GM19043 (cell line): ENCODE results near the gene ARHGAP30.
"Not testable (repeated sequence)": the region's sequence is repeated elsewhere in the genome, so short reads cannot be mapped to it uniquely, and the experiment has no call there.

Experiments used
- ATAC-seq: cut with Tn5 transposase; IDR thresholded peaks from one replicate; pipeline ENCODE4 v1.9.1; 2021; ENCODE audit warnings: low read depth; ENCODE audit not compliant: unreplicated experiment

ARHGAP30 gene, protein sequence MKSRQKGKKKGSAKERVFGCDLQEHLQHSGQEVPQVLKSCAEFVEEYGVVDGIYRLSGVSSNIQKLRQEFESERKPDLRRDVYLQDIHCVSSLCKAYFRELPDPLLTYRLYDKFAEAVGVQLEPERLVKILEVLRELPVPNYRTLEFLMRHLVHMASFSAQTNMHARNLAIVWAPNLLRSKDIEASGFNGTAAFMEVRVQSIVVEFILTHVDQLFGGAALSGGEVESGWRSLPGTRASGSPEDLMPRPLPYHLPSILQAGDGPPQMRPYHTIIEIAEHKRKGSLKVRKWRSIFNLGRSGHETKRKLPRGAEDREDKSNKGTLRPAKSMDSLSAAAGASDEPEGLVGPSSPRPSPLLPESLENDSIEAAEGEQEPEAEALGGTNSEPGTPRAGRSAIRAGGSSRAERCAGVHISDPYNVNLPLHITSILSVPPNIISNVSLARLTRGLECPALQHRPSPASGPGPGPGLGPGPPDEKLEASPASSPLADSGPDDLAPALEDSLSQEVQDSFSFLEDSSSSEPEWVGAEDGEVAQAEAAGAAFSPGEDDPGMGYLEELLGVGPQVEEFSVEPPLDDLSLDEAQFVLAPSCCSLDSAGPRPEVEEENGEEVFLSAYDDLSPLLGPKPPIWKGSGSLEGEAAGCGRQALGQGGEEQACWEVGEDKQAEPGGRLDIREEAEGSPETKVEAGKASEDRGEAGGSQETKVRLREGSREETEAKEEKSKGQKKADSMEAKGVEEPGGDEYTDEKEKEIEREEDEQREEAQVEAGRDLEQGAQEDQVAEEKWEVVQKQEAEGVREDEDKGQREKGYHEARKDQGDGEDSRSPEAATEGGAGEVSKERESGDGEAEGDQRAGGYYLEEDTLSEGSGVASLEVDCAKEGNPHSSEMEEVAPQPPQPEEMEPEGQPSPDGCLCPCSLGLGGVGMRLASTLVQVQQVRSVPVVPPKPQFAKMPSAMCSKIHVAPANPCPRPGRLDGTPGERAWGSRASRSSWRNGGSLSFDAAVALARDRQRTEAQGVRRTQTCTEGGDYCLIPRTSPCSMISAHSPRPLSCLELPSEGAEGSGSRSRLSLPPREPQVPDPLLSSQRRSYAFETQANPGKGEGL

DNA sequence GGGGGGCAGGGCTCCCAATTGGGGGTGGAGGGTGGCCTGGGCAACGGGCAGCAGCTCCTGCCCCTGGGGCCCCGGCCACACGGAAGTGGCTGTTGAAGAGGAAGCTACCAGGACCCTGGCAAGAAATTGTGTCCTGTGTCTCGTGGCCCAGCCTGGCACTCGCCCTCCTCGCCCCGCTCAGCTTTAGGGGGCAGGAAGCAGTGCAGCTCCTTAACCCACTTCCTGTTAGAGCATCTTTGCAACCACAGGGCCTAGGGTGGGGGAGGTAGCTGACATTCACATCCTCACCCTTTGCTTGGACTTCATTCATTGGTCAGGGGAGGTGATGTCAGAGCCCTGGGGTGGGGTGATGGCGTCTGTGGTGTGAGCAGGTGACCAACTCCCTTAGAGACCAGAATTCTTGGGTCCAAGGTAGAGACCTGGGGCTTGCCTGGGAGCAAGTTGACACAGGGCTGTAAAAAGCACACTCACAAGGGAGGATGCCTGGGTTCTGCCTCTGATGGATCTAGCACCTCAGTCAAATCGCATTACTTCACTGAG is at the start of gene ARHGAP30:
Gene ARHGAP30, minus strand, starts transcription at position 161 of the 540 bp plus-strand sequence. CDS start 267 bp downstream, outside the sequence.
- peak; percentile 81 for ATAC-seq

- ATAC-seq: peak; percentile 84
These were observed 48.3 kb upstream of the ARHGAP30 start, which contains the start of the genes NIT1 and PFDN2 for GRCh38 chr1:161117759-161118581. Gene NIT1, plus strand, starts transcription at chr1:161118105. Its CDS starts 72 bp downstream, at chr1:161118177. Gene PFDN2, minus strand, starts transcription at chr1:161118037. Its CDS starts 11 bp downstream, at chr1:161118026.

DNA sequence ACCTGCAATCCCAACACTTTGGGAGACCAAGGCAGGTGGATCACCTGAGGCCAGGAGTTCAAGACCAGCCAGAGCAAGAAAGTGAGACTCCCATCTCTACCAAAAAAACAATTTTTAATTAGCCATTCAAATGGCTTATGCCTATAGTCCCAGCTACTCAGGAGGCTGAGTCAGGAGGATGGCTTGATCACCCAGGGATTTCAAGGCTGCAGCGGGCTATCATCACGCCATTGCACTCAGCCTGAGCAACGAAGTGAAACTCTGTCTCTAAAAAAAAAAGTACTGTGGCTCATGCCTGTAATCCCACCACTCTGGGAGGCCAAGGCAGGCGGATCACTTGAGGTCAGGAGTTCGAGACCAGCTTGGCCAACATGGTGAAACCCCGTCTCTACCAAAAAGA is 46.3 kb upstream of the ARHGAP30 start:
- not testable (repeated sequence) for ATAC-seq

DNA sequence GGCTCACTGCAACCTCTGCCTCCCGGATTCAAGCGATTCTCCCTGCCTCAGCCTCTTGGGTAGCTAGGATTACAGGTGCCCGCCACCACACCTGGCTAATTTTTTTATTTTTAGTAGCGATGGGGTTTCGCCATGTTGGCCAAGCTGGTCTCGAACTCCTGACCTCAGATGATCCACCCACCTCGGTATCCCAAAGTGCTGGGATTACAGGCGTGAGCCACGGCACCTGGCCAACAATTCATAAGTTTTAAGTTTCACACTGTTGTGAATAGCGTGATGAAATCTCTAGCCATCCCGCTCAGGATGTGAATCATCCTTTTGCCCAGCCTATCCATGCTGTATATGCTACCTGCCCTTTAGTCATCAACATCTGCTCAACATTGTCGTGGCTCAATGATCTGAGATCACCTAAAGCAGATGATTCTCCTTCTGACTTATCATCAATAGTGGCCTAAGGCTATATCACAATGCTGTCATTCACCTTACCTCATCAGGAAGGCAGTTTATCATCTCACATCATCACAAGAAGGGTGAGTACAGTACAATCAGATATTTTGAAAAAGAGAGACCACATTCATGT is 45.5 kb upstream of the ARHGAP30 start:
- no peak for ATAC-seq

DNA sequence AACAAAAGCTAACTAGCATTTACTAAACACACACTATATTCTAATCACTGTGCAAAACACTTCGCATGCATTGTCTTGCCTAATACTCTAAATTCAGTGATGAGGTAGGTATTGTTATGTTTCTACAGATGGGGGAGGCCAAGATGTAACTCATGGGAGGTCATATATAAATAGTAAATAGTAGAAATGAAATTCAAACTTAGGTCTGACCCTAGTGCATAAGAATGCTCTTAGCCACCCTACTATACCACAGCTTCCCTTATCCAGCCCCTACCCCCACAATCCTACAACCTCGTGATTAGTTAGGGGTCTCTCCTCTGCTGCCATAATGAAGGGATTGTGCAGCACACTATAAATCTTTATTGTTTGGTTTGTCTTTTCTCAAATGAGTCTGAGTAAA is 44.9 kb upstream of the ARHGAP30 start:
- ATAC-seq: no peak

GRCh38 chr1:161113915-161114314 is 44.2 kb upstream of the ARHGAP30 start:
- ATAC-seq: no peak

DNA sequence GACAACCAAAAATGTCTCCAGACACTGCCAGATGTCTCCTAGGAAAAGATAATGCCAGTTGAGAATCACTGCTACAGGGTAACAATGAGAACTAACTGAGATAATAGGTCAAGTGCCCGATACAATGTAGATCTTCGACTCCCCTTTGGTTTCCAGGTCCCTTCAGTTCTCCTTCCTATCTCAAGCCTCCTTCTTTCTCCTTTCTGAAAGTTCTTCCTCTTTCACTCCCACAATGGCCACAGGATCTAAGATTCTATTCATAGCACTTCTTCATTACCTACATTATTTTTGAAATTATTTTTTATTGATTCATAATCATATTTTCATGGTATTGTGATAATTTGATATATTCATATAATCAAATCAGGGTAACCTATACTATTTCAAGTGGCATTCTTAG is 41.8 kb upstream of the ARHGAP30 start:
- no peak for ATAC-seq

GRCh38 chr1:161111117-161111516 is 41.4 kb upstream of the ARHGAP30 start:
- no peak for ATAC-seq

- no peak for ATAC-seq
These were observed 36.7 kb upstream of the ARHGAP30 start for GRCh38 chr1:161106431-161106830.

DNA sequence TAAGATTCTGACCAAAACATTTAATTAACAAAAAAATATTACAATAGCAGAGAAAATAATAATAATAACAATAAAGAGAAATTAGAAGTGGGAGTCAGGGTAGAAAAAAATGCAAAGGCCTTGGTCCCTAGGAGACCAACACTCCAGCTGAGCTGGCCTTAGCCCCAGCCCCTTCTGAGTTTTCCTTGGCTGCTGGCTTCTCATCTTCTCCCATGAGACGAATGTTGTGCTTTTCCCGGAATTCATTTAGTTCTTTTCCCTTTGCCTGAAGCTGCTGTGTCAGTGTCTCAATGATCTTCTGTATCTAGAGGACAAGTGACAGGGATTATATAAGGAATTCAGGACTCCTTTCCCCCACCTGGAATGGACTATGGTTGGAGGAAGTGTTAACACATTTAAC is 30.9 kb upstream of the ARHGAP30 start:
- ATAC-seq: no peak

DNA sequence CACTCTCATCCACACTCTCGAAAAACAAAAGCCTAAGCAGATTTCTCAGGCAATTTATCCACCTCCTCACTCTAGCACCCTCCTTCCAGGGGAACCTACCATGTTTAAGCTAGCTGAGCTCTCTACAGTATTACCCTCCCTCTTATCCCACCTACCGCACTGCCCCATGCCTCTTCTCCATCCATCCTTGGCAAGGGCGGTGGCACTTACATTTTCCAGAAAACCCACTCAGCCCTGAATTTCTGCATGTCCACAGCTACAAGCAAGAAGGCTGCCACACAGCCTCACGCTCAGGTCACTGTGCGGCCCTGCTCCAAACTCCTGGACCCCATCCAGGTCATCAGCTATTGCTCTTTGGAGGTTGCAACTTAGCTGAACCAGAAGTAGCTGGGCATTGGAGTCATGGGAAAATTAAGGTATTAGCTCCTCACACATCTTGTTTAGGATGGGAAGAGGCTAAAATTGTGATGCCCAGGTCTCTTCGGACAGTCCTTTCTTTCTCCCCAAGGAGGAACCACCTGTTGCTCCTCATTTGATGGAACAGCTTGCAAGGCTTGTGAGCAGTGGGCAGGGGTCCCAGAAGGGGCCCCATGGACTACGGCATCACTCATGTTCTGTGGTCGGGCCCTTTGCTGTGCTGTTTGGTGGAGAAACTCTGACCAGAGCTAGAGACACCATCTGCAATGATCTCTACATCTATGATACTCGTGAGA is 29.6 kb upstream of the ARHGAP30 start:
- ATAC-seq: no peak

DNA sequence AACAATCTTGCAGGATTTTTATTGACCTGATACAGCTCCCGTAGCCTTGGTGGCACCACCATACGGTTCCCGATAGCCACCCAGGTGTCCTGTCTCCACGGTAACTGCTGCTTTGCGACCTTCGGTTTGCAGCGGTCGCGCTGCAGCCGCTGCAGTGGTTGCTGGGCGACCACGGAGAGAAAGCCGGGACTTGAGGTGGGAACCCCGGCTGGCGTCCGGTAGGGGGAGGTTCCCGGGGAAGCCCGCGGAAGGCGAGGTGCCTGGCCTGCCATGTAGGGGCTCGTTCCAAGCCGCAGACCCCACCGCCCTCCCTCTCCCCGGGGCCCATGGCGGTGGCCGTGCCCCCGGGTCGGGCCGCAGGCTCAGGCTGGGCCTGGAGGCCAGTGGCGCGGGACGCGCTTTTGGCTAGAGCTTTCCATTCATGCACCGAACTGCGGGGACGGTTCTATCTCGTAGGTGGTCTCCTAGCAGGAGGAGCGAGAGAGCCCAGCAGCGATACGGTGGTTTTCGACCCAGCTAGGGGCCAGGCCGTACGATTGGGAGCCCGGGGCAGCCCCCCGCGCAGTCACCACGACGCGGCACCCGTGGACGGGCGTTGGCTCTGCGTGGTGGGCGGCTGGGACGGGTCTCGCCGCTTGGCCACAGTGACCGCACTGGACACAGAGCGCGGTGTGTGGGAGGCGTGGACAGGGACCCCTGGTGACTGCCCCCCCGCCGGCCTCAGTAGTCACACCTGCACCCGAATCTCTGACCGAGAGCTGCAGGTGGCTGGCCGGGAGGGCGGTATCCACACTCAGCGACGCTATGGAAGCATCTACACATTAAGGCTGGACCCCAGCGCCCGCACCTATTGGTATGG is 28.7 kb upstream of the ARHGAP30 start, which contains the start of gene KLHDC9:
Gene KLHDC9, plus strand, starts transcription at position 152 of the 859 bp plus-strand sequence. Its CDS starts 175 bp downstream, at position 327.
- peak; percentile 73 for ATAC-seq

DNA sequence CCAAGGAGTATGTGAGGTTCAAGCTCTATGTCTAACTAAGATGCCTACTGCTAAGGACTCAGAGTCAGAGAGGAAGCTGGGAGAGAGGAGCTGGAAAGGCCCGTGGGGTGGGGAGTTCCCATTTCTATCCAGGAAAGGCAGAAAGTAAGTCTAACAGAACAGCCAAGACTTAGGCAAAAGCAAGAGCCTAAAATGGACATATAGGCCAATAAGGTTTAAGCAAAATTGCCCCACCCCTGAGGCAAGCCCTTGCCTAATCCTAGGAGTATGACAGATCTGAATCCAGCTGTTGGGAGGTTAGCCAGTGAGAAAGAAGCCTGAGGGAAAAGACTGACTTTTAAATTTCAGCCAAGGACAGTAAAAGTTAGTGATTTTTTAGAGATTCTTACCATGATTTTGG is 26.8 kb upstream of the ARHGAP30 start:
- ATAC-seq: no peak

GRCh38 chr1:161096015-161096414 is 26.3 kb upstream of the ARHGAP30 start:
- ATAC-seq: peak; percentile 45

GRCh38 chr1:161095230-161095629 is 25.5 kb upstream of the ARHGAP30 start:
- ATAC-seq: no peak

- ATAC-seq: no peak
These were observed 24.8 kb upstream of the ARHGAP30 start for GRCh38 chr1:161094481-161094880.

DNA sequence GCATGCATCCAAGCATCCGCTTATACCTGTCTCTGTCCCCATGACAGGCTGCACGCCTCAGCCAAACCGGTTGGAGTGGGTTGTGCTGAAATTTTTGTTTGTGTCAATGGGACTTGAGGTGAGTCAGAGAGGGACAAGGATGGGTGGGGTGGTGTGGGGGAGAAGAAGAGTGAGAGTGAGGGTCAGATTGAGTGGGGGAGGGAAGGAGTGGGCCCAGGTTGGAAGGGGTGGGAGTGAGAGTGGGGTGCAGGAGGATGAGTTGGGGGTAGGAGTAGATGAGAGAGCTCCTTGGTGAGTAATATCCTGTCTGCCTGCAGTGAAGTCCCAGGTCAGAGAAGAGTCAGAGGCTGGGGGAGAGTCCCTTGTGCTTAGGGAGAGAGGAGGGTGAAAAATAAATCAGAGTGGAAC is 22.9 kb upstream of the ARHGAP30 start:
- no peak for ATAC-seq
